Spleen (tissue), 7 donors: Measurements from ENCODE around the gene NKTR.

ENCODE experiments used
- POLR2AphosphoS5 ChIP-seq, 3 donors: sonication (generic); formaldehyde crosslinking; IDR thresholded peaks; one replicate each; pipeline ENCODE4 v1.5.1; 2017; ENCODE audit warnings: antibody characterized with exemption in 3 of 3
- TF ChIP-seq, protein P1 (sequence below), 11 experiments: fragments of 200-600 bp in 7 of 11; fragments of 450-650 bp in 4 of 11; sonication (generic) in 4 of 11; IDR thresholded peaks in 8 of 11; conservative IDR thresholded peaks in 3 of 11; 1 replicate in 7 of 11; 2 replicates in 4 of 11; pipeline versions ENCODE4 v1.4.0 to v1.8.0; 2016 to 2021; ENCODE audit warnings: antibody characterized with exemption in 11 of 11, inconsistent platforms in 4 of 11, mild to moderate bottlenecking in 1 of 11
- donor health status: DM: no; HTN: no; CAD: no; lungs with moderate emphysema.
- donor health status: DM: no; HTN: no; CAD: no.
- donor health status: DM: no; HTN: no; CAD: no.

DNA sequence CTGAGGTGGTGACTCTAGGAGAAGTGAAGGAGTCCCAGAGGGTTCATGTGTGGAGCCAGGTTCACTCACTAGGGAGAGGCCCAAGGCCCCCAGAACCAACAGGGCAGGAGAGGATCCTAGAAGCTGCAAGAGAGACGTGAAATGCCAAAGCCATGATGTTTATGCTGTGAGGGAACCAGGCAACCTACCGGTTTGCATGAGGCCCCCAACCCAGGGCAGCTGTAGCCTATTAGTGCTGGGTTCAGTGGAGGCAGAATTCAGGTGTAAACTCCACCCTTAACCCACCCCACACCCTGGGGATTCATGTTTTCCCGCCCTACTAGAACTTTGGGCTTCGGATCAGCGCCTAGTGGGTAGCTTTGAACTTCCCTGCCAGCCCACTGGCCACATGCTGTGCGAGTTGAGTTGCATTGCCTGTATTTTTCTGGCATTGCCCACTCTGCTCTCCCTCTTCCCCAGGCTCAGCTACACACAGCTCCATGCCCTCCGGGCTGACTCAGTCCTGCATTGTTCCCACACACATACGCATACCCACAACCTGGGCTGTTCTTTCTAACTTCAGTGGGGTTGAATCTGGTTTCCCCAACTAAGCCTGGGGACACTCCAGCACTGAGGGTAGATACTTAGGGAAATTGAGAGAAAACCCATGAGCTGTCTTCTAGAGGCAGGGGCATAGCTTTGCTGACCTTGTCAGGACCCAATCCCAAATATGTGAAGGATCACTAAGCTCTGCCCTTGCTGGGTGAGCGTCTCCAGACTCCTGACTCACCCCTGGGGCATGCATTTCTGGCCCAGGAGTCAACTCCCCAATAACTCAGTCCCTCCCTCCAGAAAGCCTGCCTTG lies 51.0 kb downstream of the NKTR start:
- TF ChIP-seq, protein P1, sequence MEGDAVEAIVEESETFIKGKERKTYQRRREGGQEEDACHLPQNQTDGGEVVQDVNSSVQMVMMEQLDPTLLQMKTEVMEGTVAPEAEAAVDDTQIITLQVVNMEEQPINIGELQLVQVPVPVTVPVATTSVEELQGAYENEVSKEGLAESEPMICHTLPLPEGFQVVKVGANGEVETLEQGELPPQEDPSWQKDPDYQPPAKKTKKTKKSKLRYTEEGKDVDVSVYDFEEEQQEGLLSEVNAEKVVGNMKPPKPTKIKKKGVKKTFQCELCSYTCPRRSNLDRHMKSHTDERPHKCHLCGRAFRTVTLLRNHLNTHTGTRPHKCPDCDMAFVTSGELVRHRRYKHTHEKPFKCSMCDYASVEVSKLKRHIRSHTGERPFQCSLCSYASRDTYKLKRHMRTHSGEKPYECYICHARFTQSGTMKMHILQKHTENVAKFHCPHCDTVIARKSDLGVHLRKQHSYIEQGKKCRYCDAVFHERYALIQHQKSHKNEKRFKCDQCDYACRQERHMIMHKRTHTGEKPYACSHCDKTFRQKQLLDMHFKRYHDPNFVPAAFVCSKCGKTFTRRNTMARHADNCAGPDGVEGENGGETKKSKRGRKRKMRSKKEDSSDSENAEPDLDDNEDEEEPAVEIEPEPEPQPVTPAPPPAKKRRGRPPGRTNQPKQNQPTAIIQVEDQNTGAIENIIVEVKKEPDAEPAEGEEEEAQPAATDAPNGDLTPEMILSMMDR (IDR thresholded peaks at IDR 0.05 in 8 of 11, conservative IDR thresholded peaks at IDR 0.05 in 3 of 11): no peak
- TF ChIP-seq POLR2AphosphoS5 (IDR thresholded peaks at IDR 0.05): no peak
